Measurements from ENCODE around the gene AMN1. TPM values are rescaled to one million over a fixed set of nuclear protein-coding genes. Genes with fewer than 3 reads are reported as not detected.
"Not testable (repeated sequence)": the region's sequence is repeated elsewhere in the genome, so short reads cannot be mapped to it uniquely, and the experiment has no call there.

Gene AMN1
- total RNA-seq = 3.1 and 3.4 TPM in 2 replicates

DNA sequence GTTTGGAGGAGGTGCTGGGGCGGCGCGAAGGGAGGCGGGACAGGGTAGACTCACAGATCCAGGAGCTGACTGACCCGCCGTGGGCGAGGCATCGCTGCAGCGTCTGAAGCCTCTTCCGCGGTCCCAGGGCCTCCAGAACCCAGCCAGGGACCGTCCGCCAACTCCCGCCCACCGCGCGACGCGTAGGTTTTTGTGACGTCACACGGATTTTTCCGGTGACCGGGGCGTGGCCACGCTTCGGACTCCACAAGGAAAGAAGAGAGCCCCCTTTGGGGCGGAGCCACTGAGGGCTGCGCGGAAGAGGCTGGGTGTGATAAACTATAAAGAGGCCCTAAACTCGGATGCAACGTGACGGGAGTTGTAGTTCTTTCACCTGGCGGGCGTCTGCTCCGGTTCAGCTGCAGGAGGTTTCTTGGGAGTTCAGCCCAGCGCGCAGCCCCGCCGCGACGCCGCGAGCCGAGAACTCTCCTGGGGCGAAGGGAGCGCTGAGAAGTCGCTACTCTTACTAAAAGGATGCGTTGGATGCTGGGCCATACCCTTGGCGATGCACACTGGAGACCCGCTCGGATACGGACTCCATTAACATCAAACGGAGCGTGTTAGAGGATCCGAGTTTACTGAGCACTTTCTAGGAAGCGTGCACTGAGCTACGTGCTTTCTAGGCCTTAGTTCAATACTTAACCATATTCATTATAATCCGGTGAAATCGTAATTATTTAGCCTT, at the start of gene AMN1:
AMN1 (minus strand) TSS at position 105 of the 724 bp plus-strand sequence; CDS start at position 92, 13 bp downstream.
- Mint-ChIP-seq H3K27ac (peak within 1 kb of the TSS; percentile 99), H3K9me3 (peaks cover 12% of the 10 kb centered on the region), H3K4me1 (ENCODE audit: low read depth) (peaks cover 53% of the 10 kb centered on the region), H3K4me3 (peak within 1 kb of the TSS; percentile 98), H3K36me3 (ENCODE audit: low read depth) (peaks cover 19% of the 10 kb centered on the region), H3K27me3 (ENCODE audit: insufficient read depth) (no peaks in the 10 kb centered on the region)
- intact Hi-C loops (cut with micrococcal nuclease) = loop anchor here (1.0 to 5.0 kb wide), 13 partner anchors 20 to 1028 kb away; partner anchors contain the start of genes BICD1, DNM1L, ETFBKMT and RESF1
- peak; percentile 100 for DNase-seq (ENCODE audit: low spot score)

DNA sequence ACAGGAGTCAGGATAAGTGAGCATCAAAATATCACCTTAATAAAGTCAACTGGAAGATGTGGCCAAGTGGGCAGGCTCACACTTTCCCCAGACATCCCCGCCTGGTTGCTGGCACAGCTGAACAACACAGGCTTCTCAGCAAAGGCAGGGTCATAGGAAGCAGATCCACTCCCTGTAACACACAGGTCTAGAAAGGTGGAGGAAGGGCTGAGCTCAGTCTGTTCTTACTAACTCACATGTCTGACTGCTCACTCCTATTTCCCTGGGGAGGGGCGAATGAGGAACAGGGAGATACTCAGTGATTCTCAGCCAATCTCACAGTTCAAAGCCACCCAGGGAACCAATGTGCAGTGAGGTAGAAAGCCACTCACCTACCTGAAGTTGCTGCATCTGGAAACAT, 45.0 kb upstream of the AMN1 start:
- Mint-ChIP-seq H3K4me3 (no peak overlapping the region), H3K9me3 (no peaks in the 10 kb centered on the region), H3K27me3 (ENCODE audit: insufficient read depth) (no peaks in the 10 kb centered on the region), H3K27ac (no peak overlapping the region), H3K36me3 (ENCODE audit: low read depth) (peaks cover 3% of the 10 kb centered on the region), H3K4me1 (ENCODE audit: low read depth) (peaks cover 15% of the 10 kb centered on the region)
- intact Hi-C loops (cut with micrococcal nuclease) = no loop called here
- DNase-seq (ENCODE audit: low spot score) = no peak

DNA sequence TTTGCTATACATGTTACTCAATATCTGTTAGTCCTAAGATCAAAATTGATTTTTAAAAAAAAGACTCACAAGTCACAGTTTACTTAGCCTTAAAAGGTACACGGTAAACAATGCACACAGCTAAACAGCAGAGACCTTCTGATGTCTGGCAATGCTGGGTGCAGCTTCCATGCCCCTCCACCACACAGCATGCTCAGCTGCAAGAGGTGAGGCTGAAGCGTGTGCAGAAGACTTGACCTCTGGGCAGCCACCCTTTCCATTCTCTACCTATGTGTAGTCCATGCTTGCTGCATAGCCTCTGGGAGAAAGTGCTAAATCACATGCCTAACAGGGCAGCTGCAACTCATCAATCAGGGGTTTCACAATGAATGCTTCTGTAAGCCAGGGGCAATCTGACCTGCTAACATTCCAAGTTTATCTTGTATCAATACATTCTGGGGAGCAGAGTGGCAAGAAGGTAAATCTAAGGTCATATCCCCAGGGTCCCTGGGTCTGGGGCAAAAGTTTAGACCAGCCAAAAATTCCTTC, 44.5 kb upstream of the AMN1 start:
- intact Hi-C loops (cut with micrococcal nuclease) = no loop called here
- no peaks in the 10 kb centered on the region for H3K27me3 Mint-ChIP-seq (ENCODE audit: insufficient read depth)
- H3K27ac Mint-ChIP-seq = no peak overlapping the region
- no peaks in the 10 kb centered on the region for H3K9me3 Mint-ChIP-seq
- peaks cover 15% of the 10 kb centered on the region for H3K4me1 Mint-ChIP-seq (ENCODE audit: low read depth)
- H3K4me3 Mint-ChIP-seq = no peak overlapping the region
- H3K36me3 Mint-ChIP-seq (ENCODE audit: low read depth) = peaks cover 3% of the 10 kb centered on the region
- DNase-seq (ENCODE audit: low spot score) = no peak

DNA sequence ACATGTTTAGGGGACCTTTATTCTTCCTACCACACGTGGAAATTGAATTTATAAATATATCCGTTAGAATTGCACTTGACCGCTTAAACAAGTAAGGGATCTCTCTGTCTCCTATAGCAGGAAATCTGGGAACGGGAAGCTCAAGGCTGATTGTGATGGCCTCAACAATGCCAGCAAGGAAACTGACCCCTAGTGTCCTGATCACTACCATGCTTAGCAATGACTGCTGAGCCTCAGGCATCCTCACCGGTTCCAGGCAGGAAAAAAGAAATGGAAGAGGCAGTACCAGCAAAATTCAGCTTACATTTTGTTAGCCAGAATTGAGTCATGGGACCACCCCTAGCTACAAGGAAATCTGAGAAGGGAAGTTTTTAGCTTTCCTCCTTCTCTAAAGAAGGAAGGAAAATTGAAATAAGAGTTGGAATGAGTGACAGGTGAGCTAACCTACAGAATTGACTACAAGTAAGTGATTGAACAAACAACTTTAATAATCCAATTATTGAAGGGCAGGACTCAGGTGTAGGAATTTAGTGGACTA, 43.9 kb upstream of the AMN1 start:
- H3K27me3 Mint-ChIP-seq (ENCODE audit: insufficient read depth) = no peaks in the 10 kb centered on the region
- intact Hi-C loops (cut with micrococcal nuclease) = no loop called here
- peaks cover 3% of the 10 kb centered on the region for H3K36me3 Mint-ChIP-seq (ENCODE audit: low read depth)
- no peak for DNase-seq (ENCODE audit: low spot score)
- H3K27ac Mint-ChIP-seq = no peak overlapping the region
- H3K9me3 Mint-ChIP-seq = no peaks in the 10 kb centered on the region
- no peak overlapping the region for H3K4me3 Mint-ChIP-seq
- H3K4me1 Mint-ChIP-seq (ENCODE audit: low read depth) = peaks cover 15% of the 10 kb centered on the region

DNA sequence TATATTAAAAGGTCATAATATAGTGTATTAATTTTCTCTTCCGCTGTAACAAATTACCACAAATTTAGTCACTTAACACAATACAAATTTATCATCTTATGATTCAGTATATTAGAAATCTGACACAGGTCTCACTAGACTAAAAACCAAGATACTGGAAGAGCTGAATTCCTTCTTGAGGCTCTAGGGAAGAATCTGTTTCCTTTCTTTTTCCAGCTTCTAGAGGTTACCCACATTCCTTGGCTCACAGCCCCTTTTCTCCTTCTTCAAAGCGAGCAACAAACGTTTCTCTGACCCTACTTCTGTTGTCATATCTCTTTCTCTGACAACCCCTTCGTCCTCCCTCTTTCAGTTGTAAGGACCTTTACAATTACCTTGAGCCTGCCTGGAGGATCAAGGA, 43.4 kb upstream of the AMN1 start:
- Mint-ChIP-seq H3K4me3 (no peak overlapping the region), H3K36me3 (ENCODE audit: low read depth) (peaks cover 3% of the 10 kb centered on the region), H3K9me3 (no peaks in the 10 kb centered on the region), H3K4me1 (ENCODE audit: low read depth) (peaks cover 15% of the 10 kb centered on the region), H3K27ac (no peak overlapping the region), H3K27me3 (ENCODE audit: insufficient read depth) (no peaks in the 10 kb centered on the region)
- DNase-seq (ENCODE audit: low spot score) = no peak
- intact Hi-C loops (cut with micrococcal nuclease) = no loop called here

DNA sequence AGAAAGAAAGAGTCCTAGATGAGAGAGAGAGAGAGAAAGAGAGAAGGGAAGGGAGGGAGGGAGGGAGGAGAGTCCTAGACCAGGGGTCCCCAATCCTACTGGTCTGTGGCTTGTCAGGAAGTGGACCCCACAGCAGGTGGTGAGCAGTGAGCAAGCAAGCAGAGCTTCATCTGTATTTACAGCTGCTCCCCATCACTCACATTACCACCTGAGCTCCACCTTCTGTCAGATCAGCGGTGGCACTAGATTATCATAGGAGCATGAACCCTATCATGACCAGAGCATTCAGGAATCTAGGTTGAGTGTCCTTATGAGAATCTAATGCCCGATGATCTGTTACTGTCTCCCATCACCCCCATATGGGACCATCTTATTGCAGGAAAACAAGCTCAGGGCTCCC, 39.2 kb upstream of the AMN1 start:
- intact Hi-C loops (cut with micrococcal nuclease) = no loop called here
- Mint-ChIP-seq H3K4me3 (no peak overlapping the region), H3K36me3 (ENCODE audit: low read depth) (peaks cover 9% of the 10 kb centered on the region), H3K27ac (no peak overlapping the region), H3K27me3 (ENCODE audit: insufficient read depth) (no peaks in the 10 kb centered on the region), H3K9me3 (peaks cover 11% of the 10 kb centered on the region), H3K4me1 (ENCODE audit: low read depth) (peaks cover 21% of the 10 kb centered on the region)
- DNase-seq (ENCODE audit: low spot score) = no peak

DNA sequence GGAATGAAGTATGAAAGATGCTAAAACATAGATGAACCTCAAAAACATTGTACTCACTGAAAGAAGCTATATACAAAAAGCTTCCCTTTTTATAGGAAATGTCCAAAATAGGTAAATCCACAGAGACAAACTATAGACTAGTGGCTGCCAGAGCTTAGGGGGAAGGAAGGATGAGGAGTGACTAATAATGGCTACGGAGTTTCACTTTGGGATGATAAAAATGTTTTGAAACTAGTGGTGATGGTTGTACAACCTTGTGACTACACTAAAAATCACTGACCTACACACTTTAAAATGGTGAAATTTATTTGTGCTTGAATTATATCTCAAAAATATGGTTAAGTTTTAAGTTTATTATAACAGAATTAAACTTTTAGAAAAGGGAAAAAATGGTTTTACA, 37.1 kb upstream of the AMN1 start:
- Mint-ChIP-seq H3K27me3 (ENCODE audit: insufficient read depth) (no peaks in the 10 kb centered on the region), H3K27ac (no peak overlapping the region), H3K36me3 (ENCODE audit: low read depth) (peaks cover 9% of the 10 kb centered on the region), H3K9me3 (peaks cover 12% of the 10 kb centered on the region), H3K4me1 (ENCODE audit: low read depth) (peaks cover 18% of the 10 kb centered on the region), H3K4me3 (no peak overlapping the region)
- no peak for DNase-seq (ENCODE audit: low spot score)
- intact Hi-C loops (cut with micrococcal nuclease) = no loop called here

DNA sequence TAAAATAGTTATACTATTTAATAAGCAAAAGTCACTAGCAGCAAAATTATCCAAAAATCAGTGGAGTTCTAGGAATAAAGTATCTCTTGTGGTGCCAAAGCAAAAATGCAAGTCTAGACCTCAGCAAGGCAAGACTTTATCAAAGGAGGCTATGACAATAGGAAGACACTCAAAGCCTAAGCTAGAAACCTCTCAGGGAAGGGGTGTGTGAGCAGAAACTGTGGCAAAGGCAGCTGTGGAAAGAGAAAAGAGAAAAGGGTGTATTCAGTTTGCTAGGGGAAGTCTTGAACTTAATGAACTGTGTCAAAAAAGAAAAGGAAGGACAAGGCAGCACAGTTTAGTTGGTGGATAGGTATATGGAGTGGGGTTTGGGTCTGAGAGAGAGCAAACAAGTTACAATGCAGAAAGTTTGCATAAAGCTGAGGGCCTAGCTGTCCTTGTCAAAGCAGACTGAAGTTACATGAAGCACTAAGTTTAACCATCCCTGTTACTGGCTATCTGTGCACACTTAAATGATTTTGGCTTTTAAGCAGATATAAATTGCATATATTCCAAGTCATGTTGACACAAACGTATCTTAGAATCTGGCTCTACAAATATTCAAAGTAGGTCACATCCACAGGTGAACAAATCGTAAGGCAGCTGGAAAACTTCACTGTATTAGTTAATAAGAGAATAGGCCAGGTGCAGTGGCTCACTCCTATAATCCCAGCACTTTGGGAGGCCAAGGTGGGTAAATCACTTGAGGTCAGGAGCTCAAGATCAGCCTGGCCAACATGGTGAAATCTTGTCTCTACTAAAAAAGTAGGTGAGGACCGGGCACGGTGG, 31.0 kb upstream of the AMN1 start:
- Mint-ChIP-seq H3K27me3 (ENCODE audit: insufficient read depth) (no peaks in the 10 kb centered on the region), H3K36me3 (ENCODE audit: low read depth) (peaks cover 5% of the 10 kb centered on the region), H3K4me1 (ENCODE audit: low read depth) (peaks cover 27% of the 10 kb centered on the region), H3K4me3 (no peak overlapping the region), H3K27ac (peak overlapping the region; percentile 38), H3K9me3 (peaks cover 7% of the 10 kb centered on the region)
- intact Hi-C loops (cut with micrococcal nuclease) = no loop called here
- DNase-seq (ENCODE audit: low spot score) = no peak

DNA sequence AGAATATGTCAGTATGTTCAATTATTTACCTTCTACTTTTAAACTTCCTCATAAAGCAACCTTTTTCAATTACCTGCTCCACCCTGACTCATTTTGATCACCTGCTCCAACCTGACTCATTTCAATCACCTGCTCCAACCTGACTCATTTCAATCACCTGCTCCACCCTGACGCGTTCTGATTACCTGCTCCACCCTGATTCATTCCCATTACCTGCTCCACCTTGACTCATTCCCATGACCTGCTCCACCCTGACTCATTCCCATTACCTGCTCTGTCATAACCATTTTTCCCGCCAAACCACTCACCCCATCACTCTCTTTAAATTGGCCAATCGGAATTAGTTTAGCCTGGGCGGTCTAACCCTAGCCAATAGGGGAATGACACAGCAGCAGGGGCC, 29.5 kb upstream of the AMN1 start:
- H3K9me3 Mint-ChIP-seq; H3K36me3 Mint-ChIP-seq (ENCODE audit: low read depth); intact Hi-C loops (cut with micrococcal nuclease); DNase-seq (ENCODE audit: low spot score); H3K27me3 Mint-ChIP-seq (ENCODE audit: insufficient read depth): not testable (repeated sequence)
- Mint-ChIP-seq H3K27ac (peak overlapping the region; percentile 14), H3K4me1 (ENCODE audit: low read depth) (peaks cover 18% of the 10 kb centered on the region), H3K4me3 (peak overlapping the region; percentile 13)

DNA sequence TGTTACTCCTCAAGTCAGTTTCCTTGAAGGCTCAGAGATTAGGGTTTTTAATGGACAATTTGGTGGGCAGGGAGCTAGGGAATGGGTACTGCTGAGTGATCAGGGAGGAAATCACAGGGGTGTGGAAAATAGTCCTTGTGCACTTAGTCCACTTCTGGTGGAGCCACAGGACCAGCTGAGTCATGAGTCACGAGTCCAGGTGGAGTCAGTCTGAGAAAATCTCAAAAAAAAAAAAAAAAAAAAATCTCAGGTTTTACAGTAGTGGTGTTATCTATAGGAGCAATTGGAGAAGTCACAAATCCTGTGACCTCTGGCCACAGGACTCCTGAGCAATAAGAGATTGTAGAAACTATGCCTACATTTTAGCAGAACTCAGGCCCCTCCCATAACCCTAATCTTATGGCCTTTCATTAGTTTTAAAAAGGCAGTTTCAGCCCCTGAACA, 28.2 kb upstream of the AMN1 start:
- Mint-ChIP-seq H3K4me3 (no peak overlapping the region), H3K27me3 (ENCODE audit: insufficient read depth) (no peaks in the 10 kb centered on the region), H3K36me3 (ENCODE audit: low read depth) (peaks cover 2% of the 10 kb centered on the region), H3K4me1 (ENCODE audit: low read depth) (peaks cover 21% of the 10 kb centered on the region), H3K27ac (no peak overlapping the region), H3K9me3 (no peaks in the 10 kb centered on the region)
- intact Hi-C loops (cut with micrococcal nuclease) = no loop called here
- DNase-seq (ENCODE audit: low spot score) = no peak

DNA sequence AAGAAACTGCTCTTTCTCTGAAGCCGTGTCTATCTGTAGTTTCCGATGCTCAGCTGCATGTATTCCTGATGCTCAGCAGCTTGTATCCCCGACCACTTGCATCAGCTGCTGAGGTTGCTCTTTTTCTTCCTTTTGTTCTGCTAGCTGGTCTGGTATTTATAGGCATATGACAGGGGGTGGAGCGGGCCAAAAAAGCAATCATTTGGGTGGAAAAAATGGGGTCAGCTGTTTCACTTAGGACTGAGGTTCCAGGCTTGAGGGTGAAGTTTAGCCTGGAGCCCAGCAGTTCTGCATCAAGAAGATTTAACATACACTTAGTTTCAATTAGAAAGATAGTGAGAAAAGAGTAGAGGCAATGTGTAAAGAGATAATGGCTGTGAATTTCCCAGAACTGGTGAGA, 23.6 kb upstream of the AMN1 start:
- Mint-ChIP-seq H3K4me1 (ENCODE audit: low read depth) (peaks cover 29% of the 10 kb centered on the region), H3K36me3 (ENCODE audit: low read depth) (peaks cover 3% of the 10 kb centered on the region), H3K4me3 (no peak overlapping the region), H3K9me3 (peaks cover 5% of the 10 kb centered on the region), H3K27me3 (ENCODE audit: insufficient read depth) (no peaks in the 10 kb centered on the region), H3K27ac (no peak overlapping the region)
- no peak for DNase-seq (ENCODE audit: low spot score)
- intact Hi-C loops (cut with micrococcal nuclease) = no loop called here

DNA sequence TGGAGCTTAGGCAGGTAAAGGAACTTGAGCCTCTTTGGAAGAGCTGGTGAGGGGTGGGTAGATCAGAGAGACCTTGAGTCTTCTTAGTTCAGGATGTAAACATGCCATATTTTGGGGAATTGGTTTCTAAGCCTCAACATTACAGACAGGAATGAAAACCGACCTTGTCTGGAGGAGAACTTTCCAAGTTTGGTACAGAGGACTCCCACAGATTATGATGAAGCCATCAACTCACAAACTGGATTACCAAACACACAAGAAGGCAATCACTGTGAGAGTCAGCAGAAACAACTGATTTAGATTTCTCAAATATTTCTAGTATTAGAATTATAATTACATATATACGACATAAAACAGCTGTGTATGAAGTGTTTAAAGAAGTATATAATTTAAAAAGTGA, 22.3 kb upstream of the AMN1 start:
- no peak overlapping the region for H3K27ac Mint-ChIP-seq
- no peak for DNase-seq (ENCODE audit: low spot score)
- H3K4me3 Mint-ChIP-seq = no peak overlapping the region
- peaks cover 5% of the 10 kb centered on the region for H3K9me3 Mint-ChIP-seq
- H3K27me3 Mint-ChIP-seq (ENCODE audit: insufficient read depth) = no peaks in the 10 kb centered on the region
- intact Hi-C loops (cut with micrococcal nuclease) = no loop called here
- peaks cover 3% of the 10 kb centered on the region for H3K36me3 Mint-ChIP-seq (ENCODE audit: low read depth)
- peaks cover 38% of the 10 kb centered on the region for H3K4me1 Mint-ChIP-seq (ENCODE audit: low read depth)

DNA sequence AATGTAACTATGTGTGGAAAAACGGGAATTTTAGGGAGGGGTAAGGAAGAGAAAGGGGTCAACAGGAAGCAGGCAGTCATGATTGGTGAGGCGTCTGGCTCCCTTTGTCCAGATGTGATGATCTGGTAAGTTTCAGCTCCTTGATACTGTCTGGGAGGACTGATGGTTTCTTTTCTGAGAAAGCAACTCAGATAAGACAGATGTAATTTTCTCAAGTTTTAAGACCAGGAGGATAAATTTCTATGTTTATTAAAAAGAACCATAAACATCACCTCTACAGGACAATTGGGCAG, 21.9 kb upstream of the AMN1 start:
- no peaks in the 10 kb centered on the region for H3K27me3 Mint-ChIP-seq (ENCODE audit: insufficient read depth)
- H3K4me1 Mint-ChIP-seq (ENCODE audit: low read depth) = peaks cover 41% of the 10 kb centered on the region
- intact Hi-C loops (cut with micrococcal nuclease) = no loop called here
- H3K27ac Mint-ChIP-seq = no peak overlapping the region
- H3K36me3 Mint-ChIP-seq (ENCODE audit: low read depth) = peaks cover 3% of the 10 kb centered on the region
- H3K4me3 Mint-ChIP-seq = no peak overlapping the region
- DNase-seq (ENCODE audit: low spot score) = no peak
- peaks cover 5% of the 10 kb centered on the region for H3K9me3 Mint-ChIP-seq

Measured in activated T-helper 1 cell treated with anti-CD3 and anti-CD28 coated beads, Interleukin-12 subunit alpha, Interleukin-12 subunit beta, Interleukin-2, Interleukin-4 antibody, amounts not matched to agents 30 ng/mL and 10 ng/mL and 1 ng/mL, durations not matched to agents 14 hours and 24 hours and 36 hours (primary cell).